Sigmoid colon (tissue), 7 donors: ENCODE measurements around the gene GRID1. TPM values are rescaled to one million over a fixed set of nuclear protein-coding genes. Genes with fewer than 3 reads are reported as not detected.
A peak's percentile ranks its signal among the peaks of the same experiment; 100 is the strongest.

ENCODE experiments used
- DNase-seq: peaks from one replicate; pipeline ENCODE4 v3.0.0-alpha.2; 2019
- H3K27ac ChIP-seq, 4 donors: fragments of 200-600 bp; sonication (generic); one replicate each; pipeline ENCODE4 v1.5.1; 2016 to 2019; ENCODE audit warnings: mild to moderate bottlenecking in 1 of 4
- H3K27me3 ChIP-seq, 3 donors: fragments of 200-600 bp; sonication (generic); one replicate each; pipeline ENCODE4 v1.5.1; 2019; ENCODE audit warnings: mild to moderate bottlenecking in 1 of 3
- H3K36me3 ChIP-seq, 4 donors: fragments of 200-600 bp; sonication (generic); one replicate each; pipeline ENCODE4 v1.5.1; 2016 to 2019
- H3K4me1 ChIP-seq, 4 donors: fragments of 200-600 bp; sonication (generic); one replicate each; pipeline ENCODE4 v1.5.1; 2017 to 2019
- H3K4me3 ChIP-seq, 4 donors: fragments of 200-600 bp; sonication (generic); one replicate each; pipeline ENCODE4 v1.5.1; 2017 to 2019; ENCODE audit warnings: mild to moderate bottlenecking in 2 of 4, moderate library complexity in 1 of 4
- H3K9me3 ChIP-seq, 4 donors: fragments of 200-600 bp in 3 of 4; sonication (generic) in 3 of 4; one replicate each; pipeline versions ENCODE4 v1.5.1 to v1.6.1; 2013 to 2019
- EP300 ChIP-seq, 4 donors: sonication (generic); formaldehyde crosslinking; IDR thresholded peaks; one replicate each; pipeline ENCODE4 v1.6.1; 2017; ENCODE audit warnings: antibody characterized with exemption in 4 of 4
- POLR2A ChIP-seq, 2 donors: fragments of 450-650 bp; IDR thresholded peaks; one replicate each; pipeline ENCODE4 v1.6.1; 2016; ENCODE audit warnings: antibody characterized with exemption in 2 of 2, mild to moderate bottlenecking in 2 of 2, moderate library complexity in 2 of 2
- POLR2AphosphoS5 ChIP-seq, 4 donors: sonication (generic); formaldehyde crosslinking; IDR thresholded peaks; one replicate each; pipeline ENCODE4 v1.6.1; 2017; ENCODE audit warnings: antibody characterized with exemption in 4 of 4
- WGBS, 2 donors: extraction: QIAGEN DNeasy Blood & Tissue Kit; methylation state at CpG; one replicate each; pipeline ENCODE4 v1.1.7; 2013; 5-methylcytosine and 5-hydroxymethylcytosine counted together
- intact Hi-C: fragments of 100-400 bp; cut with DNase I; formaldehyde crosslinking; loops from one replicate; pipeline ENCODE4 v1.15.1; 2023
- polyA plus RNA-seq, 3 donors: library from polyadenylated mRNA; stranded (reverse); fragments of 200-250 nt; gene quantifications; one replicate each; pipeline ENCODE4 v1.2.3, GENCODE V29; 2013
- total RNA-seq, 4 donors: library from RNA; depleted of rRNA; stranded (reverse); fragments of >200 nt; gene quantifications; one replicate each; pipeline ENCODE4 v1.1.0, GENCODE V29; 2016
- TF ChIP-seq, protein P1 (sequence below), 4 experiments: fragments of 450-650 bp in 3 of 4; fragments of 200-600 bp in 1 of 4; IDR thresholded peaks; one replicate each; pipeline ENCODE4 v1.5.1; 2016 to 2019; ENCODE audit warnings: antibody characterized with exemption in 4 of 4, mild to moderate bottlenecking in 3 of 4, moderate library complexity in 2 of 4
- donor health status: healthy with polysubstance abuse.
- donor health status: Bipolar disorder and iron deficiency.
- donor health status: healthy.

Gene GRID1
- total and polyA plus RNA-seq, 7 donors = 0.66 to 4.7 (median 1.1) TPM; not detected in 2

DNA sequence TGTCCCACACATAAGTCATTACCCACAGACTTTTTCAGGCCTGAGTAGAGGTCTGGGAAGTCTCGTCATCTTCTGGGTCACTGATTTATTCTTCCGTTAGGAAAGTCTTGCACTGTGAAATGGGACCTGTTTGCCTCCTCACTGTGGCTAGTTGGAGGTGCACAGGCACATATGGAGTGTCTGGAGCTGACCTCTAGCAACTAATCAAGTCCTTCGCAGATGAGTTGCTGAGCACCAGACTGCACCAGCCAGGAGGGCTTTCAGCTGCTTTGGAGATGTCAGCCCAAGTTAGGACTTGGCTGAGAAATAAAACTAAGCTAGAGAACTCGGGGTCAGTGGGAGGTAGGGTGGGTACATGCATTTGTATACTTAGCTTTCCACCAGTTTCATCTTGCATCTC is 578.0 kb downstream of the GRID1 start:
- WGBS, 2 donors = 83 to 89% methylated on average over 4 of the region's 4 CpGs
- no peaks in the 10 kb centered on the region for H3K36me3 ChIP-seq

DNA sequence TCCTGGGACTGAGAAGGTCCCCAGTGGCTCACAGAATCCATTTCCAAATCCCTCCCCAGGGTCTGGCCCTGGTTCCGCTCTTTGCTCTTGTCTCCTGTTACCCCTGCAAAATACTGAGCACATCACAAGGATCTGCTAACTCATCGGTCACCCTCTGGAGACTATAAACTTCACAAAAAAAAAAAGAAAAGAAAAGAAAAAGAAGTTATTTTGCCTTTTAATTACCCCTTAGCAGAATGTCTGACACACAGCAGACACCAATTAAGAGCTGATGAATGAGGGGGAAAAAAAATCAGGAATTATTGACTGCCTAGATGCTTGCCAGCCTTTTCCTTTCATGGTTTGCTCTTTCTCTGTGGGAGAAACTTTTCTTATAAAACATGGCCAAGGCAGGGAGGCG is 578.7 kb downstream of the GRID1 start:
- Histone ChIP-seq H3K27ac (no peak overlapping the region), H3K36me3 (no peaks in the 10 kb centered on the region), H3K4me3 (no peak overlapping the region), H3K9me3 (no peaks in the 10 kb centered on the region), H3K4me1 (peaks cover 0 to 40% (median 21%) of the 10 kb centered on the region in 4 donors), H3K27me3 (no peaks in the 10 kb centered on the region)
- TF ChIP-seq, protein P1, sequence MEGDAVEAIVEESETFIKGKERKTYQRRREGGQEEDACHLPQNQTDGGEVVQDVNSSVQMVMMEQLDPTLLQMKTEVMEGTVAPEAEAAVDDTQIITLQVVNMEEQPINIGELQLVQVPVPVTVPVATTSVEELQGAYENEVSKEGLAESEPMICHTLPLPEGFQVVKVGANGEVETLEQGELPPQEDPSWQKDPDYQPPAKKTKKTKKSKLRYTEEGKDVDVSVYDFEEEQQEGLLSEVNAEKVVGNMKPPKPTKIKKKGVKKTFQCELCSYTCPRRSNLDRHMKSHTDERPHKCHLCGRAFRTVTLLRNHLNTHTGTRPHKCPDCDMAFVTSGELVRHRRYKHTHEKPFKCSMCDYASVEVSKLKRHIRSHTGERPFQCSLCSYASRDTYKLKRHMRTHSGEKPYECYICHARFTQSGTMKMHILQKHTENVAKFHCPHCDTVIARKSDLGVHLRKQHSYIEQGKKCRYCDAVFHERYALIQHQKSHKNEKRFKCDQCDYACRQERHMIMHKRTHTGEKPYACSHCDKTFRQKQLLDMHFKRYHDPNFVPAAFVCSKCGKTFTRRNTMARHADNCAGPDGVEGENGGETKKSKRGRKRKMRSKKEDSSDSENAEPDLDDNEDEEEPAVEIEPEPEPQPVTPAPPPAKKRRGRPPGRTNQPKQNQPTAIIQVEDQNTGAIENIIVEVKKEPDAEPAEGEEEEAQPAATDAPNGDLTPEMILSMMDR (IDR thresholded peaks at IDR 0.05) = no peak
- TF ChIP-seq EP300 (IDR thresholded peaks at IDR 0.05) = no peak
- TF ChIP-seq POLR2AphosphoS5 (IDR thresholded peaks at IDR 0.05) = no peak
- no peak for TF ChIP-seq POLR2A (IDR thresholded peaks at IDR 0.05)
- intact Hi-C loops = no loop called here
- 92 to 96% methylated on average over 3 of the region's 3 CpGs for WGBS, 2 donors
- DNase-seq = no peak

More for the DNA sequence above, 578.0 kb downstream of the GRID1 start:
- intact Hi-C loops = no loop called here
- Histone ChIP-seq H3K9me3 (no peaks in the 10 kb centered on the region), H3K4me3 (no peak overlapping the region), H3K4me1 (peaks cover 0 to 43% (median 24%) of the 10 kb centered on the region in 4 donors), H3K27me3 (no peaks in the 10 kb centered on the region), H3K27ac (no peak overlapping the region)
- TF ChIP-seq, protein P1 (IDR thresholded peaks at IDR 0.05) = no peak
- no peak for TF ChIP-seq POLR2A (IDR thresholded peaks at IDR 0.05)
- no peak for TF ChIP-seq POLR2AphosphoS5 (IDR thresholded peaks at IDR 0.05)
- no peak for TF ChIP-seq EP300 (IDR thresholded peaks at IDR 0.05)
- no peak for DNase-seq

DNA sequence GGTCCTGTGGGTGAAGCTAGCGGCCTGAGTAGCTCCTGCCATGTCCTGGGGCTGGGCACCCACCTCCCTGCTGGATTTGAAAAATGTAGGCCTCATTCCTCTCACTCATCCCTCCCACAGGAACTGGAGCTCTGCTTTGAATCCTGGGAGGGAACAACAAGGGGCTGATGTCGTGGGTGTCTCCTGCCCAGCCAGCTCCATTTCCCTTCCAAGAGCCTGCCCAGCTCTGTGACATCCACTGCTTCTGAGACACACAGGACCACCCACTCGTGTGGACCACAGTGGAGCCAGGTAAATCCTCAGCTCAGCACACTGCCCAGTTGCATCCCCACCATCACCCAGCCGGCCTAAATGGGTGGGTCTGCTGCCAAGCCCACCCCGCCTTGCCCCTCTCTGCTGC is 579.2 kb downstream of the GRID1 start:
- H3K4me1 ChIP-seq = peaks cover 0 to 36% (median 17%) of the 10 kb centered on the region in 4 donors
- H3K27ac ChIP-seq = no peak overlapping the region
- no peaks in the 10 kb centered on the region for H3K27me3 ChIP-seq
- H3K4me3 ChIP-seq = no peak overlapping the region
- 80 to 85% methylated on average over 5 of the region's 5 CpGs for WGBS, 2 donors
- no peak for DNase-seq
- TF ChIP-seq EP300 (IDR thresholded peaks at IDR 0.05) (no peak), POLR2AphosphoS5 (IDR thresholded peaks at IDR 0.05) (no peak), POLR2A (IDR thresholded peaks at IDR 0.05) (no peak)
- TF ChIP-seq, protein P1 (IDR thresholded peaks at IDR 0.05) = no peak
- H3K36me3 ChIP-seq = no peaks in the 10 kb centered on the region
- H3K9me3 ChIP-seq = no peaks in the 10 kb centered on the region
- intact Hi-C loops = no loop called here

DNA sequence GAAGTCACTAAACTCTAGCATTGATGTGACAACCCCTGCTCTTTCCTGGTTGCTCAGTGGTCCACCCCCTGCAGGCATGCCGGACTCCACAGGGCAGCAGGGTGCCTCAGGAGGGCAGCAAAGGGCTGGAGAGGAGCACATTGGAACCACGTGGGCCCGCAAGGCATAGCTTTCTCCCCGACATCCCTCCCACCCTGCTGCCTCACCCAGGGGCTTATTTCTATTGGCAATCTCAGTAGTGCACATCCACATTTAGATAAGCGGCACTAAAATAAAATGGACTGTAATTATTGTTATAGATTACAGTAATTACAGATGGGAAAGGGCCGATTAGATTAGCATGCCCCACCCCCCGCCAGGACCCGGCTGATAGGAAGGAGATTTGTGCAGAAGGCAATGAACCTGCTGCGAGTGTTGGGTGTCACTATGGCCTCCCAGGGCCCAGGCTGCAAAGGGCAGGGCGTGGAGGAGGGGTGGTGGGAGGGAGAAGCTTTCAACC is 580.1 kb downstream of the GRID1 start:
- no peak overlapping the region for H3K4me3 ChIP-seq
- no peak overlapping the region for H3K27ac ChIP-seq
- 29 to 59% methylated on average over 10 of the region's 10 CpGs for WGBS, 2 donors
- TF ChIP-seq, protein P1 (IDR thresholded peaks at IDR 0.05) = peak in 1 of 4 experiments; percentile 16
- no peak for TF ChIP-seq POLR2AphosphoS5 (IDR thresholded peaks at IDR 0.05)
- intact Hi-C loops = no loop called here
- H3K27me3 ChIP-seq = no peaks in the 10 kb centered on the region
- H3K9me3 ChIP-seq = no peaks in the 10 kb centered on the region
- DNase-seq = no peak
- H3K36me3 ChIP-seq = no peaks in the 10 kb centered on the region
- H3K4me1 ChIP-seq = peaks cover 0 to 26% (median 10%) of the 10 kb centered on the region in 4 donors

DNA sequence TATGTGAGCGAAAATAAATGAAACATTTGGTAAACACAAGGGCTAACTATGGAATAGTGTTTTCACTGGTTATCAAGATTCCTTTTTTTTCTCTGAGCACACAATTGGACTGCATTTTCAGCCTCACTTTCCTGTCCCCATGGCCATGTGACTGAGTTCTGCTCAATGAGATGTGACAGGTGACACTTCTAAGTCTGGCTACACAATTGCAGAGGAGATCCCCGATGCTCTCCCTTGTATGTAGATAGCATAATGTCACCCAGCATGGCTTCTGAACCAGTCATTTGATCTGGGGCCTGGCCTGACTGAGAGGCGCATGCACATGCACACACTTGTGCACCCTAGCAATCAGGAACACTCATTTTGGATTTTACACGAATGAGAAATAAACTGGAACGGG is 581.8 kb downstream of the GRID1 start:
- Histone ChIP-seq H3K4me3 (no peak overlapping the region), H3K9me3 (no peaks in the 10 kb centered on the region), H3K27ac (no peak overlapping the region), H3K4me1 (peaks cover 0 to 19% (median 7%) of the 10 kb centered on the region in 4 donors), H3K36me3 (no peaks in the 10 kb centered on the region), H3K27me3 (no peaks in the 10 kb centered on the region)
- 64 to 81% methylated on average over 5 of the region's 5 CpGs for WGBS, 2 donors
- intact Hi-C loops = no loop called here
- DNase-seq = no peak
- no peak for TF ChIP-seq POLR2A (IDR thresholded peaks at IDR 0.05)
- TF ChIP-seq, protein P1 (IDR thresholded peaks at IDR 0.05) = no peak
- TF ChIP-seq POLR2AphosphoS5 (IDR thresholded peaks at IDR 0.05) = no peak
- no peak for TF ChIP-seq EP300 (IDR thresholded peaks at IDR 0.05)
